Suprapubic skin (tissue), 4 donors: ENCODE results near the gene SCUBE1.

ENCODE experiments used
- POLR2A ChIP-seq, 2 donors: fragments of 450-650 bp; IDR thresholded peaks; one replicate each; pipeline ENCODE4 v1.6.1; 2017; ENCODE audit warnings: antibody characterized with exemption in 2 of 2, mild to moderate bottlenecking in 2 of 2, moderate library complexity in 2 of 2
- POLR2AphosphoS5 ChIP-seq, 3 donors: sonication (generic); formaldehyde crosslinking; IDR thresholded peaks; one replicate each; pipeline ENCODE4 v1.6.1; 2017; ENCODE audit warnings: antibody characterized with exemption in 3 of 3
- TF ChIP-seq, protein P1 (sequence below), 2 donors: fragments of 200-600 bp in 1 of 2; fragments of 450-650 bp in 1 of 2; sonication (generic) in 1 of 2; IDR thresholded peaks; one replicate each; pipeline ENCODE4 v1.5.1; 2016 to 2019; ENCODE audit warnings: antibody characterized with exemption in 2 of 2, mild to moderate bottlenecking in 1 of 2, moderate library complexity in 1 of 2

DNA sequence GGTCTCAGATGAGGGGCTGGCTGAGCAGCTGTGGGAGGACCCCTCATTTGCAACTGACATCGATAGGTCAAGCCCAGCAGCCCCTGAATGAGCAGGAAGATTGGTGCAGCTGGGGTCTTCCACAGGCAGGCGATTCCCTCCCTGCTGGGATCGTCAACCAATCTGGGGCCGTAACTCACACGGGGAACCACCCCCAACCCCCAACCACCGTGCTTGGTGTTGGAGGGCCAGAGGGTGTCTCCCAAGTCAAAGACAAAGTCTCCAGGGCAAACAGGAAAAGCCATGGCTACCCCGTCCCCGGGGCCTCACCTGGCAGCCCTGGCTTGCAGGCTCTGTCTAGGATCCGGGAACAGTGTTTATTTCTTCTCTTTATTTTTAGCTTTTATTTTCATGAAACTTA, 26.9 kb upstream of the SCUBE1 start:
- TF ChIP-seq, protein P1, sequence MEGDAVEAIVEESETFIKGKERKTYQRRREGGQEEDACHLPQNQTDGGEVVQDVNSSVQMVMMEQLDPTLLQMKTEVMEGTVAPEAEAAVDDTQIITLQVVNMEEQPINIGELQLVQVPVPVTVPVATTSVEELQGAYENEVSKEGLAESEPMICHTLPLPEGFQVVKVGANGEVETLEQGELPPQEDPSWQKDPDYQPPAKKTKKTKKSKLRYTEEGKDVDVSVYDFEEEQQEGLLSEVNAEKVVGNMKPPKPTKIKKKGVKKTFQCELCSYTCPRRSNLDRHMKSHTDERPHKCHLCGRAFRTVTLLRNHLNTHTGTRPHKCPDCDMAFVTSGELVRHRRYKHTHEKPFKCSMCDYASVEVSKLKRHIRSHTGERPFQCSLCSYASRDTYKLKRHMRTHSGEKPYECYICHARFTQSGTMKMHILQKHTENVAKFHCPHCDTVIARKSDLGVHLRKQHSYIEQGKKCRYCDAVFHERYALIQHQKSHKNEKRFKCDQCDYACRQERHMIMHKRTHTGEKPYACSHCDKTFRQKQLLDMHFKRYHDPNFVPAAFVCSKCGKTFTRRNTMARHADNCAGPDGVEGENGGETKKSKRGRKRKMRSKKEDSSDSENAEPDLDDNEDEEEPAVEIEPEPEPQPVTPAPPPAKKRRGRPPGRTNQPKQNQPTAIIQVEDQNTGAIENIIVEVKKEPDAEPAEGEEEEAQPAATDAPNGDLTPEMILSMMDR (IDR thresholded peaks at IDR 0.05), result no peak
- no peak for TF ChIP-seq POLR2AphosphoS5 (IDR thresholded peaks at IDR 0.05)
- TF ChIP-seq POLR2A (IDR thresholded peaks at IDR 0.05), result no peak
